ENCODE measurements around the gene MYO3B. TPM values are rescaled to one million over a fixed set of nuclear protein-coding genes. Genes with fewer than 3 reads are reported as not detected.
"Not testable (repeated sequence)": the region's sequence is repeated elsewhere in the genome, so short reads cannot be mapped to it uniquely, and the experiment has no call there.

MYO3B gene
- total and polyA plus RNA-seq, 2 donors (not counting 3 experiments of a cell fraction or from before 2014, with no cell fraction given), result 0.03 TPM; not detected in 1

GRCh38 chr2:170468557-170468956 is 290.6 kb downstream of the MYO3B start:
- Histone ChIP-seq H3K36me3 (ENCODE audit: control insufficient read depth in 2 of 2, extremely low read depth in 1 of 2, insufficient read depth in 2 of 2, low read length in 2 of 2) (no peaks in the 10 kb centered on the region), H3K9ac (replicated peaks; ENCODE audit: extremely low read depth, insufficient read depth, low read length) (no peak overlapping the region), H2AFZ (ENCODE audit: low read depth, low read length) (no peak overlapping the region), H3K4me1 (ENCODE audit: control insufficient read depth, extremely low read depth, insufficient read depth, low read length) (no peaks in the 10 kb centered on the region), H3K27ac (ENCODE audit: insufficient read depth, low read depth, low read length) (no peak overlapping the region), H3K4me2 (ENCODE audit: insufficient read depth, low read length) (no peak overlapping the region), H3K27me3 (ENCODE audit: control insufficient read depth in 2 of 2, insufficient read depth in 2 of 2, low read length in 2 of 2) (no peaks in the 10 kb centered on the region), H3K9me1 (replicated peaks; ENCODE audit: control insufficient read depth, extremely low read depth, insufficient read depth, low read length) (no peaks in the 10 kb centered on the region), H3K79me2 (ENCODE audit: control insufficient read depth, insufficient read depth, low read length) (no peaks in the 10 kb centered on the region), H3K9me3 (replicated peaks; ENCODE audit: control insufficient read depth, insufficient read depth, low read length) (no peaks in the 10 kb centered on the region), H4K20me1 (replicated peaks; ENCODE audit: control insufficient read depth, extremely low read depth, insufficient read depth, low read length) (no peaks in the 10 kb centered on the region), H3K4me3 (replicated peaks in 1 of 3; ENCODE audit: insufficient read depth in 1 of 3, low read depth in 1 of 3, low read length in 3 of 3) (no peak overlapping the region)
- no TSS peak for BruUV-seq (replicated peaks)
- dilution Hi-C loops (cut with MboI; ENCODE audit: extremely low pct_ligation_motif_present, low sequenced_read_pairs), result no loop called here
- POLR2A ChIA-PET, result no interaction called here
- DNase-seq (ENCODE audit: low read depth, low spot score), result no peak
- CTCF ChIA-PET, result interaction anchor here (1.1 to 1.2 kb wide), 2 partner anchors 23 to 59 kb away, joined by 3 read pairs; no protein-coding TSS in a partner anchor
- intact Hi-C loops (cut with micrococcal nuclease), result no loop called here
- FAIRE-seq, result no peak
- TF ChIP-seq EZH2 (IDR thresholded peaks at IDR 0.05; ENCODE audit: borderline replicate concordance, low read depth, low read length, severe bottlenecking), result no peak
- TF ChIP-seq JUN (IDR thresholded peaks at IDR 0.05; ENCODE audit: borderline replicate concordance, insufficient read depth, insufficient read length, low read depth), result no peak
- TF ChIP-seq POLR2AphosphoS5 (IDR thresholded peaks at IDR 0.05; ENCODE audit: insufficient read depth, low read depth, low read length), result no peak

DNA sequence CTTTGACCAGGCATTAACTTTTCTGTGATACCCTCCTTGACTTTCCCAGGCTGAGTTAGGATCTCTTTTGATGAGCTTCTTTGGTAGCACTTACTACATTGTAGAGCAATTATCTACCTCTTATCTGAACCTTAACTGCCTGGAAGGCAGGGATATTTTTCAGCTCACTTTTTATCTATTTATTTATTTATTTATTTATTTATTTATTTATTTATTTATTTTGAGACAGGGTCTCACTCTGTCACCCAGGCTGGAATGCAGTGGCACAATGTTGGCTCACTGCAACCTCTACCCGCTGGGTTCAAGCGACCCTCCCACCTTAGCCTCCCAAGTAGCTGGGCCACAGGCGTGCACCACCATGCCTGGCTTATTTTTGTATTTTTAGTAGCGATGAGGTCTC is 294.6 kb downstream of the MYO3B start:
- intact Hi-C loops (cut with micrococcal nuclease); BruUV-seq (replicated peaks); POLR2A ChIA-PET; FAIRE-seq; H4K20me1 ChIP-seq (replicated peaks; ENCODE audit: control insufficient read depth, extremely low read depth, insufficient read depth, low read length); H3K4me1 ChIP-seq (ENCODE audit: control insufficient read depth, extremely low read depth, insufficient read depth, low read length); H3K9me1 ChIP-seq (replicated peaks; ENCODE audit: control insufficient read depth, extremely low read depth, insufficient read depth, low read length); H3K27ac ChIP-seq (ENCODE audit: insufficient read depth, low read depth, low read length); H3K9ac ChIP-seq (replicated peaks; ENCODE audit: extremely low read depth, insufficient read depth, low read length); DNase-seq (ENCODE audit: low read depth, low spot score); H3K9me3 ChIP-seq (replicated peaks; ENCODE audit: control insufficient read depth, insufficient read depth, low read length); H3K4me2 ChIP-seq (ENCODE audit: insufficient read depth, low read length); H2AFZ ChIP-seq (ENCODE audit: low read depth, low read length); dilution Hi-C loops (cut with MboI; ENCODE audit: extremely low pct_ligation_motif_present, low sequenced_read_pairs); H3K36me3 ChIP-seq (ENCODE audit: control insufficient read depth in 2 of 2, extremely low read depth in 1 of 2, insufficient read depth in 2 of 2, low read length in 2 of 2); H3K79me2 ChIP-seq (ENCODE audit: control insufficient read depth, insufficient read depth, low read length); H3K27me3 ChIP-seq (ENCODE audit: control insufficient read depth in 2 of 2, insufficient read depth in 2 of 2, low read length in 2 of 2); H3K4me3 ChIP-seq (replicated peaks in 1 of 3; ENCODE audit: insufficient read depth in 1 of 3, low read depth in 1 of 3, low read length in 3 of 3): not testable (repeated sequence)
- CTCF ChIA-PET, result interaction anchor here (1.1 to 1.3 kb wide), 2 partner anchors 9 to 58 kb away, joined by 3 read pairs; no protein-coding TSS in a partner anchor
